Middle frontal gyrus (tissue), 1 donor: ENCODE measurements around the gene SUFU.
A peak's percentile ranks its signal among the peaks of the same experiment; 100 is the strongest.
"Not testable (repeated sequence)": the region's sequence is repeated elsewhere in the genome, so short reads cannot be mapped to it uniquely, and the experiment has no call there.

Source experiments
- DNase-seq: peaks from one replicate; pipeline ENCODE4 v3.0.0-alpha.2; 2015; ENCODE audit warnings: low spot score; ENCODE audit errors: extremely low spot score

SUFU gene

GRCh38 chr10:102503264-102504178, at the start of gene SUFU:
Gene SUFU (plus strand): TSS chr10:102503972. CDS start chr10:102504153, 181 bp downstream.
- peak; percentile 97 for DNase-seq

- DNase-seq = not testable (repeated sequence)
Observed at GRCh38 chr10:102454662-102455487, 48.9 kb upstream of the SUFU start.

GRCh38 chr10:102455893-102456471, 47.8 kb upstream of the SUFU start:
- DNase-seq = no peak

GRCh38 chr10:102457591-102458150, 46.1 kb upstream of the SUFU start:
- no peak for DNase-seq

GRCh38 chr10:102458656-102459055, 45.1 kb upstream of the SUFU start:
- no peak for DNase-seq

GRCh38 chr10:102460836-102461186, 43.0 kb upstream of the SUFU start:
- DNase-seq = no peak

- DNase-seq = peak; percentile 84
Observed at GRCh38 chr10:102461187-102462054, 42.4 kb upstream of the SUFU start.

GRCh38 chr10:102462512-102463054, 41.2 kb upstream of the SUFU start:
- DNase-seq = no peak

GRCh38 chr10:102463983-102464382, 39.8 kb upstream of the SUFU start:
- no peak for DNase-seq

GRCh38 chr10:102465466-102465865, 38.3 kb upstream of the SUFU start:
- no peak for DNase-seq

GRCh38 chr10:102467318-102467717, 36.5 kb upstream of the SUFU start:
- no peak for DNase-seq

GRCh38 chr10:102467971-102468438, 35.8 kb upstream of the SUFU start:
- DNase-seq = no peak

GRCh38 chr10:102468683-102469082, 35.1 kb upstream of the SUFU start:
- DNase-seq = no peak

GRCh38 chr10:102470579-102471546, 32.9 kb upstream of the SUFU start:
- DNase-seq = no peak

- DNase-seq = no peak
Observed at GRCh38 chr10:102473445-102474331, 30.1 kb upstream of the SUFU start.

GRCh38 chr10:102475451-102476040, 28.2 kb upstream of the SUFU start:
- DNase-seq = no peak

- DNase-seq = no peak
Observed at GRCh38 chr10:102476466-102477141, 27.2 kb upstream of the SUFU start.
